Upper lobe of right lung (tissue), 1 donor: ENCODE data around the gene HERC4. TPM values are rescaled to one million over a fixed set of nuclear protein-coding genes. Genes with fewer than 3 reads are reported as not detected.
"Not testable (repeated sequence)": the region's sequence is repeated elsewhere in the genome, so short reads cannot be mapped to it uniquely, and the experiment has no call there.

ENCODE experiments used
- ATAC-seq: fragments of 200-7000 bp; cut with Tn5 transposase; one replicate; pipeline ENCODE4 v1.9.1; 2020; ENCODE audit warnings: mild to moderate bottlenecking, moderate library complexity
- DNase-seq: peaks from one replicate; pipeline ENCODE4 v3.0.0-alpha.2; 2020
- H3K27ac ChIP-seq: fragments of 200-600 bp; one replicate; pipeline ENCODE4 v1.8.0; 2022
- H3K27me3 ChIP-seq: fragments of 200-600 bp; one replicate; pipeline ENCODE4 v1.8.0; 2022; ENCODE audit warnings: mild to moderate bottlenecking
- H3K36me3 ChIP-seq: fragments of 200-600 bp; one replicate; pipeline ENCODE4 v1.8.0; 2022
- H3K4me1 ChIP-seq: fragments of 200-600 bp; one replicate; pipeline ENCODE4 v1.8.0; 2022
- H3K4me3 ChIP-seq: fragments of 200-600 bp; one replicate; pipeline ENCODE4 v1.8.0; 2022; ENCODE audit warnings: mild to moderate bottlenecking
- H3K9me3 ChIP-seq: fragments of 200-600 bp; one replicate; pipeline ENCODE4 v1.8.0; 2022
- CTCF ChIP-seq: fragments of 200-600 bp; IDR thresholded peaks from one replicate; pipeline ENCODE4 v1.8.0; 2022; ENCODE audit warnings: antibody characterized with exemption
- intact Hi-C: fragments of 100-400 bp; cut with DNase I; formaldehyde crosslinking; loops from one replicate; pipeline ENCODE4 v1.11.0; 2022
- total RNA-seq: library from RNA; stranded (reverse); fragmentation: NEBNext Ultra II Directional; extraction: Animal tissue kit (Norgen Biotek cat#: 25700); gene quantifications from one replicate; pipeline ENCODE4 v1.2.1, GENCODE V29; 2021
- donor health status: DM: no; HTN: yes; CAD: no; lungs with severe emphysema.

The HERC4 gene
- total RNA-seq, 1 donor from 2014 or later = 55.1 TPM

- ATAC-seq = no peak
- no peaks in the 10 kb centered on the region for H3K36me3 ChIP-seq
- no peak for DNase-seq
- no peaks in the 10 kb centered on the region for H3K27me3 ChIP-seq
- intact Hi-C loops = no loop called here
- no peaks in the 10 kb centered on the region for H3K9me3 ChIP-seq
- H3K4me3 ChIP-seq = no peak overlapping the region
- no peak for TF ChIP-seq CTCF
- H3K27ac ChIP-seq = no peak overlapping the region
- H3K4me1 ChIP-seq = no peaks in the 10 kb centered on the region
Observed at GRCh38 chr10:68046642-68047041, 28.4 kb downstream of the HERC4 start.

GRCh38 chr10:68043030-68043429, 32.1 kb downstream of the HERC4 start:
- TF ChIP-seq CTCF = no peak

GRCh38 chr10:68032113-68032512, 43.0 kb downstream of the HERC4 start:
- DNase-seq = no peak
- intact Hi-C loops = no loop called here
- TF ChIP-seq CTCF = no peak
- Histone ChIP-seq H3K27ac (no peak overlapping the region), H3K27me3 (no peaks in the 10 kb centered on the region), H3K9me3 (no peaks in the 10 kb centered on the region), H3K4me3 (no peak overlapping the region), H3K36me3 (peaks cover 29% of the 10 kb centered on the region), H3K4me1 (no peaks in the 10 kb centered on the region)
- no peak for ATAC-seq

More at GRCh38 chr10:68043030-68043429, 32.1 kb downstream of the HERC4 start:
- ATAC-seq (no peak), DNase-seq (no peak)
- peaks cover 13% of the 10 kb centered on the region for H3K36me3 ChIP-seq
- intact Hi-C loops = no loop called here
- no peaks in the 10 kb centered on the region for H3K4me1 ChIP-seq
- no peaks in the 10 kb centered on the region for H3K27me3 ChIP-seq
- H3K9me3 ChIP-seq = no peaks in the 10 kb centered on the region
- H3K4me3 ChIP-seq = no peak overlapping the region
- H3K27ac ChIP-seq = no peak overlapping the region

- no peaks in the 10 kb centered on the region for H3K4me1 ChIP-seq
- no peak overlapping the region for H3K4me3 ChIP-seq
- H3K9me3 ChIP-seq = no peaks in the 10 kb centered on the region
- no peak for TF ChIP-seq CTCF
- ATAC-seq (no peak), DNase-seq (no peak)
- H3K36me3 ChIP-seq = peaks cover 54% of the 10 kb centered on the region
- intact Hi-C loops = no loop called here
- H3K27ac ChIP-seq = no peak overlapping the region
- H3K27me3 ChIP-seq = no peaks in the 10 kb centered on the region
Observed at GRCh38 chr10:68027429-68027828, 47.7 kb downstream of the HERC4 start.

GRCh38 chr10:68023292-68023691, 51.8 kb downstream of the HERC4 start:
- TF ChIP-seq CTCF = no peak
- Histone ChIP-seq H3K27ac (no peak overlapping the region), H3K9me3 (no peaks in the 10 kb centered on the region), H3K27me3 (no peaks in the 10 kb centered on the region), H3K4me3 (no peak overlapping the region), H3K4me1 (no peaks in the 10 kb centered on the region), H3K36me3 (peaks cover 69% of the 10 kb centered on the region)
- ATAC-seq (no peak), DNase-seq (no peak)
- intact Hi-C loops = no loop called here

GRCh38 chr10:68022324-68022723, 52.8 kb downstream of the HERC4 start:
- H3K4me3 ChIP-seq, H3K4me1 ChIP-seq, intact Hi-C loops, ATAC-seq, H3K27me3 ChIP-seq, DNase-seq, H3K9me3 ChIP-seq, H3K27ac ChIP-seq: not testable (repeated sequence)
- H3K36me3 ChIP-seq = peaks cover 62% of the 10 kb centered on the region

- not testable (repeated sequence) for H3K27me3 ChIP-seq
Observed at GRCh38 chr10:68016519-68016918, 58.6 kb downstream of the HERC4 start.

More at GRCh38 chr10:68016519-68016918, 58.6 kb downstream of the HERC4 start:
- H3K27ac ChIP-seq, H3K4me3 ChIP-seq, H3K9me3 ChIP-seq, ATAC-seq, intact Hi-C loops, H3K4me1 ChIP-seq, DNase-seq: not testable (repeated sequence)
- peaks cover 50% of the 10 kb centered on the region for H3K36me3 ChIP-seq
